DMS79 (cell line): Measurements from ENCODE around the gene NOXO1.
A peak's percentile ranks its signal among the peaks of the same experiment; 100 is the strongest.

Source experiments
- DNase-seq: peaks from one replicate; lab custom pipeline; 2025; lab: John Stamatoyannopoulos, UW

The NOXO1 gene

GRCh38 chr16:1997494-1998359 is 16.5 kb upstream of the NOXO1 start:
- no peak for DNase-seq

- no peak for DNase-seq
Measured at GRCh38 chr16:1993731-1994131, 12.5 kb upstream of the NOXO1 start.

GRCh38 chr16:1992704-1993317 is 11.5 kb upstream of the NOXO1 start:
- DNase-seq: no peak

- DNase-seq: no peak
Measured at GRCh38 chr16:1991948-1992703, 10.9 kb upstream of the NOXO1 start.

- DNase-seq: no peak
Measured at GRCh38 chr16:1991588-1991947, 10.3 kb upstream of the NOXO1 start.

- no peak for DNase-seq
Measured at GRCh38 chr16:1991135-1991551, 9.9 kb upstream of the NOXO1 start.

DNA sequence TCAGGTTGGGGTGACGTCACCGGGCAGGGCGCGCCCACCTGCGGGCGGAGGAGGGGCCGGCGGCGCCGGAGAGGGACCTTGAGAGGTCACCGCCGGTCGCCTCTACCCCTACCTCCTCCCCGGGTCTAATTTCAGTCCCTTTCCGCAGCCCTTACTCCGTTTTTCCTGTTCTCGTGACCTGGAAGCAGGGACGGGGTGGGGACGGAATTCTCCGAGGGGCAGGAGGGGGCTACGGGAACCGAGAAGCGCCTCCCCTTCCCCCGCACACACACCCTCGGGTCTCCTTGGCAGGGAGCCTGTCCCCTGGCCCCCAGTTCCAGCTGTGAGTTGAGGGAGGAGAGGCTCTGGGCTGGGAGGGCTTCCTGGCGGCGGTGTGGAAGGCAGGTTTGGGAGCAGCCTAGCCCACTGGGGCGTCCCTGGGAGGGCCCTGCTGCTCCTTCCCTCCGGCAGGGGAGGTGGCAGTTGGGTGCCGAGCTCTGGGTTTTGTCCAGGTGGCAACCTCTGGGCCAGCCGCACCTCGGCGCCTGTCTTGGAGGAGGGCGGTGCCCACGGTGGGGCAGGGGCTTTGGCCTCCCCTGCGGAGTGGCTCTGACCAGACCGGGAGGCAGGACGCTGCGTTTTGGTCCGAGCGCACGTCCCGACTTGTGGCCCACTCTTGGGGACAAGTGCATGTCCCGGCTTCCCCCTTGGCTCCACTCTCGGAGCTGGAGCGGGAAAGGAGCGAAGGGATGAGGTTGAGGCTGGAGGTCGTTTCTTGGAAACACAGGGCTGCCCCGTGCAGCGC is 9.3 kb upstream of the NOXO1 start:
- no peak for DNase-seq

- no peak for DNase-seq
Measured at GRCh38 chr16:1990101-1990350, 8.8 kb upstream of the NOXO1 start.

- no peak for DNase-seq
Measured at GRCh38 chr16:1989209-1990100, 8.2 kb upstream of the NOXO1 start, which contains the start of gene SYNGR3. TSS of gene SYNGR3 (plus strand) at chr16:1989970. CDS start at chr16:1990103, 133 bp downstream.

DNA sequence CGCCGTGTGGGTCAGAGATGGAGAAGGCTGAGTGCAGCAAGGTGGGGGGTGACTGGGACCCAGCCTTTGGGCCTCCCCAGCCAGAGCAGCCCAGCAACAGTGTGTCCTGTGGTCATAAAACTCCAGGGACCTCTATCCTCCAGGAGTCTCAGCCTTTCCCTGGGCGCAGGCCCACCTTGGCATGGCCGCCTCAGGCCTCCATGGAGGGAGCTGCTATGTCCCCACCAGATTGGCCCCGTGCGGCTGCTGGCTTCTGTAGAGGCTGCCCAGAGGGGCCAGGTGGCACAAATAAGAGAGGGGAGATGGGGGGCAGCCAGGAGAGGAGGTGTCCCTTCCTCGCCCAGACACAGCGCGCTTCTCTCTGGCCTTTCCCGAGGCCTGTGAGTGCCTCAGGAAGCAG is 5.9 kb upstream of the NOXO1 start:
- DNase-seq: no peak

DNA sequence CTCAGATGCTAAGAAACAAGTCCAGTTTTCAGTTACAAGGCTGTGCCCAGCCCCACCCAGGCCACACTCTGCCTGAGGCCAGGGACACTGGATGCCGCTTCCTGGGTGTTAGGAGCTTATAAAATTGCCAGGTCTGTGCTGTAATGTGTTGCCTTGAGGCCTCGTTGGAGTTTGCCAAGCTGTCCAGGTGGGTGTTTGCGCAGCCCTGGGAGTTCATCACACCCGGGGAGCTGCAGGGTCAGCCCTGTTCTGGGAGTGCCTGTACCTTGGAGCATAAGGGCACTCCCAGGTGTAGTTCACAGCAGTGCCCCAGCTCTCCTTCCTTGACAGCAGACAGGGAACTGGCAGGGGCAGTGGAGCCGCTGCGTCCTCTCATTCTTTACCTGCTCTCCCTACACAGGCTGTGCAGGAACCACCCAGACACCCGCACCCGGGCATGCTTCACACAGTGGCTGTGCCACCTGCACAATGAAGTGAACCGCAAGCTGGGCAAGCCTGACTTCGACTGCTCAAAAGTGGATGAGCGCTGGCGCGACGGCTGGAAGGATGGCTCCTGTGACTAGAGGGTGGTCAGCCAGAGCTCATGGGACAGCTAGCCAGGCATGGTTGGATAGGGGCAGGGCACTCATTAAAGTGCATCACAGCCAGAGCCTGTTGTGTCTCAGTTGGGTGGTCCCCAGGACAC is 4.3 kb upstream of the NOXO1 start:
- no peak for DNase-seq

DNA sequence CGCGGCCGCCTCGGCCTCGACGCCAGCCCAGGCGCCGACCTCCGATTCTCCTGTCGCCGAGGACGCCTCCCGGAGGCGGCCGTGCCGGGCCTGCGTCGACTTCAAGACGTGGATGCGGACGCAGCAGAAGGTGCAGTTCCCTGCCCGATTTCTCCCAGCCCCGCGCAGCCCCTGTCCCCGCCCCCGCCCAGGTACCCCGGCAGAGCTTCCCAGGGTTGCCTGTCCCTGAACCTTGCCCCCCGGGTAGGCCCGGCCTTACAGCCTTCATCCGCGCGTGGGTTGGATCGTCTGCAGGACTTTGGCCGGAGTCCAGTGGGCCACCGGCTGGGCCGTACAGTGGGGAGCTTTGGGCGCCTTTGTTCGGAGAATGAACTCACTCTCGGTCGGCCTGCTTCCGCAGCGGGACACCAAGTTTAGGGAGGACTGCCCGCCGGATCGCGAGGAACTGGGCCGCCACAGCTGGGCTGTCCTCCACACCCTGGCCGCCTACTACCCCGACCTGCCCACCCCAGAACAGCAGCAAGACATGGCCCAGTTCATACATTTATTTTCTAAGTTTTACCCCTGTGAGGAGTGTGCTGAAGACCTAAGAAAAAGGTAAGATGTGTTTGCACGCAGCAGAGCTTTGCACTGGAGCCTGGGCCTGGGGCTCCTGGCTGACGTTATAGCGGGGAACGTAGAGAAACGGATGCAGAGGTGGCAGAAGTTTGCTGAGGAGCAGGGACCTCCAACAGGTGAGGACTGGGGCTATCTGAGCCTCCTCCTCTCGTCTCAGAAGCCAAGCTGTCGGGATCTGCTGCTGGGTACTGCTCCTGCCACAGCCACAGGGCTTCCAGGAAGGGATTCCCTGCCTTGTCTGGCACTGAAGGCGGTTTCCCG is 3.3 kb upstream of the NOXO1 start:
- no peak for DNase-seq

DNA sequence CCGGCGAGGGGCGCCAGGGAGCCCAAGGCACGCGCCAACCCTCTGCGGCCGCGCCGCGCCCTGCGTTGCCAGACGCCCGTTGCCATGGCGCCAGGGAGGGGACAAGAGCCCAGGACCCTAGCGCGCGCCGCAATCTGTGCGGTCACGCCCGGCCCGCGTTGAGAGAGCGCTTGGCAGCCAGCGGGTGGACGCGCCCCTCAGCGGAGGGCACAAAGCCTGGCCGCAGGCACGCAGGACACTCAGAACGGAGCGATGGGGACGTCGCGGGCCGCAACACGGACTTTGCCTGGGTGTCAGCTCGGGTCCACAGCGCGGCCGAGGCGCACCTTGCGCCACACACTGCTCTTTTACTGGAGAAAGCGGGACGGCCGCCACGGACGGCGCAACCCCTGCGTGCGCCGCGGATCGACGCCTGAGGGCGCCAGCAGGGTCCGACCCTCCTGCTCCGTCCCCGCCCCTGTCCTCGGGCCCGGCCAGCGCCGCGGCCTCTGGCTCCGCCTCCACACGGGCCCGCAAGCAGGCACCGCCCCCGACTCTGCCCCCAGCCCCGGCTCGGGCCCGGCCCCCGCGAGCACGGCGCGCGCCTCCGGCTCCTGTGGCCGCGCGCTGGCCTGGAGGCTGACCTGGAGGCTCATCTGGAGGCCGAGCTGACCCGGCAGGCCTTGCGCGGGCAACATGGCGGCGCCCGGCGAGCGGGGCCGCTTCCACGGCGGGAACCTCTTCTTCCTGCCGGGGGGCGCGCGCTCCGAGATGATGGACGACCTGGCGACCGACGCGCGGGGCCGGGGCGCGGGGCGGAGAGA is 2.5 kb upstream of the NOXO1 start, which contains the start of gene GFER:
Gene GFER, plus strand, starts transcription at position 650 of the 803 bp plus-strand sequence. Its CDS starts 26 bp downstream, at position 676.
- peak; percentile 49 for DNase-seq

GRCh38 chr16:1982991-1983543 is 1.8 kb upstream of the NOXO1 start:
- no peak for DNase-seq

- DNase-seq: no peak
Measured at GRCh38 chr16:1982013-1982433, 754 bp upstream of the NOXO1 start.

DNA sequence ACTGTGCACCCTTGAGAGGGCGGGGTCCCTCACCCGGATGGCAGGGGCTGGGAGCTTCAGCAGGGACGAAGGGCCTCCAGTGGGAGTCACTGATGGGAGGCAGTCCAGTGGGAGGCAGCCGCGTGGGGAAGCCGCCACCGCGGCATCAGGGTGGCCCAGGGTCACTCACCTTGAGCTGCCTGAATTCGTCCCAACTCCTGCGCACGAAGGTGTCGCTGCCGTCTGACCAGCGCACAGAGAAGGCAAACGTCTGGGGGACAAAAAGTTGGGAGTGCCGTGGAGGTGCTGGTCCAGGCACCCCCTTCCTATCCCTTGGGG is 540 bp downstream of the NOXO1 start:
- no peak for DNase-seq

DNA sequence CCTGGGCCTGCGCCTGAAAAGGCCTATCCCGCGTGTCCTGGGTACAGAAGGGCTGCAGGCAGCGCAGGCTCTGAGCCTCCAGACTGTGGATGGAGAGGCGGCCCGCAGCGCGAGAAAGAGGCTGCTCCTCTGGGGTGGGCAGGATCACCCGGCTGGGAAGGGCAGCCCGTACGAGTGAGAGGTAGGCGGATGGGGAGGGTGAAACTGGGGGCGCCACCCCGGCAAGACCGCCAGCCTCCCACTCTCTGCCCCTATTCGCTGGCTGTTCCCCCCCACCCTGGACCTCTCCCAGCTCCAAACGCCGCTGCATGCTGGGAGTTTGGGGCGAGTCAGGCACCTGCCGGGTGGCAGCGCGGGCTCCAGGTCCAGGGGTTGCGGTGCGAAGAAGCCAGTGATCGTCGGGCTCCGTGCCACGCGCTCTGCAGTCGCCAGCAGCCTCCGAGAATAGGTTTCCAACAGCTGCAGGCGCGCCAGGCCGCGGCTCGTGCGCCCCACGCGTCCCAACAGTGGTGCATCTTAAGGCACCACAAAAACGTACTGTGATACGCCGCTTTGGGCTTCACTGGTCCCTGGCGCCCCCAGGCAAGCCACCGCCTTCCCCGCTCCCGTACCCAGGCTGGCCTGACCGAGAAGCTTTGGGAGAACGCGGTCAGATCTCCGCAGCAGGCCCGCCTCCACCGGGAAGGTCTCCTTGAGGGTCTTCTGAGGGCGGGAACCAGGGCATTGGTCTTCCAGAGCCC is 1.1 kb downstream of the NOXO1 start:
- DNase-seq: no peak
